Lower lobe of right lung (tissue), 2 donors: ENCODE data around the gene HMG20A. TPM values are rescaled to one million over a fixed set of nuclear protein-coding genes. Genes with fewer than 3 reads are reported as not detected.
A peak's percentile ranks its signal among the peaks of the same experiment; 100 is the strongest.

ENCODE experiments used
- ATAC-seq, 2 donors: fragments of 200-7000 bp; cut with Tn5 transposase; one replicate each; pipeline ENCODE4 v1.9.1; 2020 to 2022; ENCODE audit warnings: mild to moderate bottlenecking in 2 of 2, moderate library complexity in 2 of 2
- DNase-seq: peaks from one replicate; pipeline ENCODE4 v3.0.0-alpha.2; 2020
- H3K27ac ChIP-seq: fragments of 200-600 bp; one replicate; pipeline ENCODE4 v1.8.0; 2022
- H3K27me3 ChIP-seq: fragments of 200-600 bp; one replicate; pipeline ENCODE4 v1.8.0; 2022; ENCODE audit warnings: low read depth
- H3K36me3 ChIP-seq: fragments of 200-600 bp; one replicate; pipeline ENCODE4 v1.8.0; 2022; ENCODE audit warnings: mild to moderate bottlenecking
- H3K4me1 ChIP-seq: fragments of 200-600 bp; one replicate; pipeline ENCODE4 v1.8.0; 2022
- H3K4me3 ChIP-seq: fragments of 200-600 bp; one replicate; pipeline ENCODE4 v1.8.0; 2022; ENCODE audit warnings: mild to moderate bottlenecking
- H3K9me3 ChIP-seq: fragments of 200-600 bp; one replicate; pipeline ENCODE4 v1.8.0; 2022
- CTCF ChIP-seq: fragments of 200-600 bp; IDR thresholded peaks from one replicate; pipeline ENCODE4 v1.8.0; 2022; ENCODE audit warnings: antibody characterized with exemption, mild to moderate bottlenecking
- intact Hi-C: fragments of 100-400 bp; cut with DNase I; formaldehyde crosslinking; loops from one replicate; pipeline ENCODE4 v1.11.0; 2022
- total RNA-seq: library from RNA; stranded (reverse); fragmentation: NEBNext Ultra II Directional; extraction: Animal tissue kit (Norgen Biotek cat#: 25700); gene quantifications from one replicate; pipeline ENCODE4 v1.2.1, GENCODE V29; 2021
- donor health status: DM: no; HTN: yes; CAD: no; lungs with severe emphysema.

Gene HMG20A
- total RNA-seq, 1 donor from 2014 or later: 40.9 TPM

- no peak overlapping the region for H3K27ac ChIP-seq
- no peaks in the 10 kb centered on the region for H3K4me1 ChIP-seq
- no peak for TF ChIP-seq CTCF
- no peak overlapping the region for H3K4me3 ChIP-seq
- H3K36me3 ChIP-seq: no peaks in the 10 kb centered on the region
- ATAC-seq: no peak
- no peaks in the 10 kb centered on the region for H3K9me3 ChIP-seq
- intact Hi-C loops: no loop called here
- no peaks in the 10 kb centered on the region for H3K27me3 ChIP-seq
- DNase-seq: no peak
Measured at GRCh38 chr15:77521206-77521605, 100.5 kb downstream of the HMG20A start.

DNA sequence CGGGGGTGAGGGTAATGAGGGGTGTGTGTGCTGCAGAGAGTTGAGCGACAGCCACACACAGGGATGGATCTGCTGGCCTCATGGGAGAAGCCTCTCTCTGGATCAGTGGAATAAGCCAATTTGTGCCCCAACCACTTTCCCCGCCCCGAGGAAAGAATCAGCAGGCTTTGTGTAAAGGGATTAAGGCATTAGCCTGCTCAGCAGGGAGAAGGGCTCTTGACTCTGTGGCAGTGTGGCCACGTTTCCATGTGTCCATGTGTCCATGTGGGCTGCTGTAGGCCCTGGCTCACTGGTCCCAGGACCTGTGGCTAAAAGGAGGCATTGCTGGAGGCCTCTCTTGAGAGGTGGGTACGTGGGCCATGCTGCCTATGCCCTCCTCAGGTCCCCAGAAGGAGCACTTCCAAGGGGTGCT is 104.7 kb downstream of the HMG20A start:
- no peak for DNase-seq
- no peaks in the 10 kb centered on the region for H3K27me3 ChIP-seq
- no peak for ATAC-seq
- no peaks in the 10 kb centered on the region for H3K36me3 ChIP-seq
- intact Hi-C loops: no loop called here
- no peak for TF ChIP-seq CTCF
- peaks cover 13% of the 10 kb centered on the region for H3K4me1 ChIP-seq
- no peak overlapping the region for H3K4me3 ChIP-seq
- no peak overlapping the region for H3K27ac ChIP-seq
- no peaks in the 10 kb centered on the region for H3K9me3 ChIP-seq

DNA sequence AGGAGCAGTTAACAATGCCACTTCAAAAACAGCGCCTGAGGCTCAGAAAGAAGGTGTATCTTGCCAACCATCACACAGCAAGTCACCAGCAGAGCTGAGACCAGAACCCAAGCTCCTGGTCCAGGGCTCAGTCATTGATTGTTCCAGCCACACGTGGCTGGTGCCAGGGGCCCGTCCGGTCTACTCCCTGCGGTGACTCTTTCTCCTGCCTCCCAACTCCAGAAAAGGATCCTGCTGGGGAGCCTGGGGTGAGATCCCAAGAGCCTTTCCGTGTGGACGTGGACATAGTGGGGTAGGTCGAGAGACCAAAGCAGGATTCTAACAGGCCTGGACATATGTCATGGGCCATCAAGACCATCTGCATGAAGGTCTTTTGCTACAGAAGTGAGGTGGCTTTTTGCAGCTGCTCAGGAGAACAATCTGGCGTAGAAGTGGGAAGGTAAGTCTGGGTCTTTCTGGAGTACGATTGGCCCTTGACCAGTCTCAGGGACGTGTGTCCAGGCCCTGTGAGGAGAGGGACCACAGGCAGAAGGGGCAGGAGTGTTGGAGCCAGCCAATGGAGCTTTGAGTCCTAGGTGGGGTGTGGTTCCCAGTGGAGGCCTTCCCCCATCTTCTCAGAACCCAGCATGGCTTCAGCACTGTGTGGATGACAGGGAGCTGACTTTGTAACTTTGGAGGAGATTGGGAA is 105.4 kb downstream of the HMG20A start:
- Histone ChIP-seq H3K4me3 (no peak overlapping the region), H3K27me3 (no peaks in the 10 kb centered on the region), H3K36me3 (no peaks in the 10 kb centered on the region), H3K27ac (no peak overlapping the region), H3K9me3 (no peaks in the 10 kb centered on the region), H3K4me1 (peaks cover 13% of the 10 kb centered on the region)
- intact Hi-C loops: no loop called here
- ATAC-seq (no peak), DNase-seq (no peak)
- no peak for TF ChIP-seq CTCF

GRCh38 chr15:77526595-77527163 is 106.0 kb downstream of the HMG20A start:
- Histone ChIP-seq H3K27ac (peak overlapping the region; percentile 31), H3K36me3 (no peaks in the 10 kb centered on the region), H3K27me3 (no peaks in the 10 kb centered on the region), H3K4me1 (peaks cover 13% of the 10 kb centered on the region), H3K9me3 (no peaks in the 10 kb centered on the region), H3K4me3 (no peak overlapping the region)
- DNase-seq (no peak), ATAC-seq (no peak)
- intact Hi-C loops: no loop called here
- TF ChIP-seq CTCF: no peak

DNA sequence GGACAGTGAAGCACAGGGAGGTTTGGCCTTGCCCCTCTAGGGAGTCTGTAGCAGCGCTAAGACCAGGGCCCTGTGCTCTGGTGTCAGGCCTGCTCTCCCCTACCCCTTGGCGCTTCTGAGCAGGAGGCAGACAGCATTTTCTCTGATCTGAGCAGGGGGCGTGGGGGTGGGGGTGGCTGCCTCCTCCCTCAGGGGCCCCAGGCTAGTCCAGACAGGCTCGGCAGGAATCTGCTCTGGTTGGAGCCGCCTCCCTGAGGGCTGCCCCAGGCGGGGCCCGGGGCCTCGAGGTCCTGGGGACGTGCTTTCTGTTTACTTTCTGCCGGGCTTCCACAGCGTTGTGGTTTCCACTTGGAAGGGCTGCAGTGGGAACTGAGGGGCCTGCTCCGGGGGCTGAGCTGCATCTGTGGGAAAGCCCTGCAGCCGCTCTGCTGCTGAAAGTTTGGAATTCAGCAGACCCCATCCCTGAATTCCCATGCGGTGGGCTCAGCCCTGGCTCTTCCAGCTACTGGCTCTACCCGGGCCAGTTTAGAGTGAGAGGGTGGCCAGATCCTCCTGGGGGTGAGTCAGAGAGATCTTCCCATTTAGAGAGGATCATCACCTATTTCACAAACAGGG is 106.6 kb downstream of the HMG20A start:
- peak overlapping the region; percentile 31 for H3K27ac ChIP-seq
- intact Hi-C loops: no loop called here
- H3K27me3 ChIP-seq: no peaks in the 10 kb centered on the region
- no peak for TF ChIP-seq CTCF
- DNase-seq: no peak
- no peak overlapping the region for H3K4me3 ChIP-seq
- ATAC-seq: peak; percentile 48 to 78
- no peaks in the 10 kb centered on the region for H3K36me3 ChIP-seq
- peaks cover 13% of the 10 kb centered on the region for H3K4me1 ChIP-seq
- no peaks in the 10 kb centered on the region for H3K9me3 ChIP-seq
